B cell (primary cell): Measurements from ENCODE around the gene RET. TPM values are rescaled to one million over a fixed set of nuclear protein-coding genes. Genes with fewer than 3 reads are reported as not detected.
A peak's percentile ranks its signal among the peaks of the same experiment; 100 is the strongest.

Experiments used
- ATAC-seq: fragments of 200-7000 bp; cut with Tn5 transposase; one replicate; pipeline ENCODE4 v1.10.0; 2021; ENCODE audit warnings: low read depth, mild to moderate bottlenecking, moderate number of reproducible peaks, moderate library complexity
- CTCF ChIA-PET: fragments of 350-600 bp; sonication (Branson Sonifier 250); formaldehyde crosslinking; loops from one replicate; lab custom pipeline; 2021; ENCODE audit warnings: antibody characterized with exemption, inconsistent platforms; lab: Charles Lee
- POLR2A ChIA-PET: fragments of 350-600 bp; sonication (Branson Sonifier 250); formaldehyde crosslinking; loops from one replicate; lab custom pipeline; 2021; ENCODE audit warnings: antibody characterized with exemption; lab: Charles Lee
- DNase-seq: peaks from one replicate; pipeline ENCODE4 v3.0.0; 2013
- H2AFZ ChIP-seq: 2 replicates; pipeline ENCODE4 v1.6.1; 2012; ENCODE audit warnings: mild to moderate bottlenecking, low read depth, low read length; ENCODE audit not compliant: insufficient read depth, poor library complexity, severe bottlenecking
- H3K27ac ChIP-seq, 2 donors: 1 replicate in 1 of 2; 2 replicates in 1 of 2; pipeline ENCODE4 v1.5.1; 2012 to 2013; ENCODE audit warnings: low read length in 2 of 2, mild to moderate bottlenecking in 2 of 2, moderate library complexity in 1 of 2
- H3K27me3 ChIP-seq, 4 experiments: fragments of 200-600 bp in 1 of 4; sonication (generic) in 1 of 4; replicated peaks in 1 of 4; 1 replicate in 2 of 4; 2 replicates in 2 of 4; pipeline versions ENCODE4 v1.6.1 to v1.7.0; 2013 to 2016; ENCODE audit warnings: low read length in 3 of 4, mild to moderate bottlenecking in 2 of 4, mixed read lengths in 1 of 4, moderate library complexity in 1 of 4; ENCODE audit not compliant: insufficient read depth in 4 of 4, control insufficient read depth in 3 of 4; ENCODE audit errors: control extremely low read depth in 1 of 4
- H3K36me3 ChIP-seq, 2 experiments: replicated peaks in 1 of 2; 1 replicate in 1 of 2; 2 replicates in 1 of 2; pipeline versions ENCODE4 v1.6.1 to v1.7.1; 2013; ENCODE audit warnings: low read length in 1 of 2; ENCODE audit not compliant: insufficient read depth in 2 of 2, control insufficient read depth in 1 of 2; ENCODE audit errors: control extremely low read depth in 1 of 2, extremely low read depth in 1 of 2
- H3K4me1 ChIP-seq, 2 donors: fragments of 200-600 bp in 1 of 2; sonication (generic) in 1 of 2; 1 replicate in 1 of 2; 2 replicates in 1 of 2; pipeline versions ENCODE4 v1.5.1 to v1.6.1; 2013 to 2017; ENCODE audit warnings: low read length in 2 of 2; ENCODE audit not compliant: control insufficient read depth in 2 of 2, insufficient read depth in 2 of 2
- H3K4me2 ChIP-seq: replicated peaks from 2 replicates; pipeline ENCODE3; 2012; ENCODE audit warnings: mild to moderate bottlenecking, low read depth, low read length; ENCODE audit not compliant: poor library complexity, severe bottlenecking
- H3K4me3 ChIP-seq, 5 experiments: fragments of 200-600 bp in 1 of 5; sonication (generic) in 1 of 5; 1 replicate in 3 of 5; 2 replicates in 2 of 5; pipeline versions ENCODE4 v1.5.1 to v1.7.0; 2011 to 2016; ENCODE audit warnings: low read length in 4 of 5, mild to moderate bottlenecking in 4 of 5, low read depth in 2 of 5, control low read depth in 1 of 5, moderate library complexity in 1 of 5; ENCODE audit not compliant: insufficient read depth in 1 of 5; ENCODE audit errors: control extremely low read depth in 1 of 5, extremely low read depth in 1 of 5
- H3K79me2 ChIP-seq: fragments of 200-600 bp; sonication (generic); one replicate; pipeline ENCODE4 v1.6.0; 2016; ENCODE audit warnings: low read length; ENCODE audit not compliant: control insufficient read depth, insufficient read depth
- H3K9ac ChIP-seq: fragments of 200-600 bp; sonication (generic); 2 replicates; pipeline ENCODE4 v1.6.1; 2017; ENCODE audit warnings: mild to moderate bottlenecking, low read length, moderate library complexity
- H3K9me3 ChIP-seq, 3 donors: one replicate each; pipeline versions ENCODE4 v1.6.1 to v1.7.1; 2013; ENCODE audit warnings: low read length in 2 of 3; ENCODE audit not compliant: control insufficient read depth in 2 of 3, insufficient read depth in 1 of 3; ENCODE audit errors: control extremely low read depth in 1 of 3
- H4K20me1 ChIP-seq: 2 replicates; pipeline ENCODE4 v1.6.0; 2012; ENCODE audit warnings: mild to moderate bottlenecking, low read length; ENCODE audit not compliant: insufficient read depth, control insufficient read depth, poor library complexity, severe bottlenecking
- H3K27ac Mint-ChIP-seq: one replicate; pipeline ENCODE4 v1.8.0; 2021; ENCODE audit warnings: mixed read lengths
- H3K27me3 Mint-ChIP-seq: one replicate; pipeline ENCODE4 v1.8.0; 2021; ENCODE audit warnings: mixed read lengths
- H3K4me1 Mint-ChIP-seq: one replicate; pipeline ENCODE4 v1.8.0; 2021; ENCODE audit warnings: mixed read lengths
- H3K4me3 Mint-ChIP-seq: one replicate; pipeline ENCODE4 v1.8.0; 2021; ENCODE audit warnings: mixed read lengths
- H3K9me3 Mint-ChIP-seq: one replicate; pipeline ENCODE4 v1.8.0; 2022; ENCODE audit warnings: mixed read lengths; ENCODE audit not compliant: insufficient read depth
- EZH2 ChIP-seq: IDR thresholded peaks from 2 replicates; pipeline ENCODE4 v1.6.1; 2012; ENCODE audit warnings: borderline replicate concordance, low read depth, mild to moderate bottlenecking, moderate library complexity, low read length; ENCODE audit not compliant: insufficient read depth, poor library complexity, severe bottlenecking
- WGBS: methylation state at CpG from one replicate; pipeline ENCODE4 v1.1.5; 2013; ENCODE audit warnings: missing lambda C conversion rate; ENCODE audit not compliant: insufficient coverage; 5-methylcytosine and 5-hydroxymethylcytosine counted together
- intact Hi-C: fragments of 100-400 bp; cut with micrococcal nuclease; formaldehyde crosslinking; loops from one replicate; pipeline ENCODE4 v1.10.0; 2022
- polyA minus RNA-seq: library from RNA; depleted of rRNA, polyadenylated mRNA; stranded (reverse); fragments of >200 nt; gene quantifications from 2 replicates; pipeline ENCODE4 v1.2.3, GENCODE V29; 2012
- polyA plus RNA-seq: library from polyadenylated mRNA; depleted of rRNA; stranded (reverse); fragments of >200 nt; gene quantifications from 2 replicates; pipeline ENCODE4 v1.2.3, GENCODE V29; 2012
- total RNA-seq, 2 donors: library from RNA; stranded (reverse); fragments of 120-200 nt in 1 of 2; gene quantifications; 1 replicate in 1 of 2; 2 replicates in 1 of 2; pipeline versions ENCODE4 v1.2.3 to v1.2.4, GENCODE V29; 2013 to 2022
- TF ChIP-seq, protein P1 (sequence below): fragments of 200-600 bp; IDR thresholded peaks from one replicate; pipeline ENCODE4 v1.8.0; 2022; ENCODE audit warnings: antibody characterized with exemption, mild to moderate bottlenecking

RET gene
- total RNA-seq (0.27 and 0.36 TPM in 2 replicates), polyA plus RNA-seq (0.16 and 0.26 TPM in 2 replicates), polyA minus RNA-seq (0.07 TPM in 1 of 2 replicates, not detected in the other)
- total RNA-seq (2013), result 0.35 TPM

- Histone ChIP-seq H3K27ac (no peak within 1 kb of the TSS), H3K27me3 (peaks cover 0 to 28% (median 5%) of the 10 kb centered on the region in 4 experiments), H3K36me3 (no peaks in the 10 kb centered on the region), H3K9ac (no peak within 1 kb of the TSS), H3K79me2 (no peaks in the 10 kb centered on the region), H3K4me2 (peak within 1 kb of the TSS; percentile 63), H3K4me1 (peaks cover 7 to 8% of the 10 kb centered on the region in 2 donors), H2AFZ (peak within 1 kb of the TSS; percentile 28), H3K9me3 (peaks cover 0 to 4% (median 0%) of the 10 kb centered on the region in 3 donors), H4K20me1 (no peaks in the 10 kb centered on the region), H3K4me3 (peak within 1 kb of the TSS in 3 of 5 experiments; percentile 11 to 39 (median 28))
- Mint-ChIP-seq H3K9me3 (no peaks in the 10 kb centered on the region), H3K27me3 (peaks cover 44% of the 10 kb centered on the region), H3K4me1 (peaks cover 9% of the 10 kb centered on the region), H3K4me3 (peak within 1 kb of the TSS; percentile 74), H3K27ac (no peak within 1 kb of the TSS)
- POLR2A ChIA-PET, result no interaction called here
- peak; percentile 17 for DNase-seq
- no peak for TF ChIP-seq EZH2
- TF ChIP-seq, protein P1, sequence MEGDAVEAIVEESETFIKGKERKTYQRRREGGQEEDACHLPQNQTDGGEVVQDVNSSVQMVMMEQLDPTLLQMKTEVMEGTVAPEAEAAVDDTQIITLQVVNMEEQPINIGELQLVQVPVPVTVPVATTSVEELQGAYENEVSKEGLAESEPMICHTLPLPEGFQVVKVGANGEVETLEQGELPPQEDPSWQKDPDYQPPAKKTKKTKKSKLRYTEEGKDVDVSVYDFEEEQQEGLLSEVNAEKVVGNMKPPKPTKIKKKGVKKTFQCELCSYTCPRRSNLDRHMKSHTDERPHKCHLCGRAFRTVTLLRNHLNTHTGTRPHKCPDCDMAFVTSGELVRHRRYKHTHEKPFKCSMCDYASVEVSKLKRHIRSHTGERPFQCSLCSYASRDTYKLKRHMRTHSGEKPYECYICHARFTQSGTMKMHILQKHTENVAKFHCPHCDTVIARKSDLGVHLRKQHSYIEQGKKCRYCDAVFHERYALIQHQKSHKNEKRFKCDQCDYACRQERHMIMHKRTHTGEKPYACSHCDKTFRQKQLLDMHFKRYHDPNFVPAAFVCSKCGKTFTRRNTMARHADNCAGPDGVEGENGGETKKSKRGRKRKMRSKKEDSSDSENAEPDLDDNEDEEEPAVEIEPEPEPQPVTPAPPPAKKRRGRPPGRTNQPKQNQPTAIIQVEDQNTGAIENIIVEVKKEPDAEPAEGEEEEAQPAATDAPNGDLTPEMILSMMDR, result no peak
- CTCF ChIA-PET, result no interaction called here
- ATAC-seq, result peak; percentile 33
- intact Hi-C loops, result no loop called here
- under 1% methylated on average over 64 of the region's 78 CpGs for WGBS
Observed at GRCh38 chr10:43076876-43077420, at the start of gene RET. TSS of gene RET (plus strand) at chr10:43077069. CDS start at chr10:43077259, 190 bp downstream.

DNA sequence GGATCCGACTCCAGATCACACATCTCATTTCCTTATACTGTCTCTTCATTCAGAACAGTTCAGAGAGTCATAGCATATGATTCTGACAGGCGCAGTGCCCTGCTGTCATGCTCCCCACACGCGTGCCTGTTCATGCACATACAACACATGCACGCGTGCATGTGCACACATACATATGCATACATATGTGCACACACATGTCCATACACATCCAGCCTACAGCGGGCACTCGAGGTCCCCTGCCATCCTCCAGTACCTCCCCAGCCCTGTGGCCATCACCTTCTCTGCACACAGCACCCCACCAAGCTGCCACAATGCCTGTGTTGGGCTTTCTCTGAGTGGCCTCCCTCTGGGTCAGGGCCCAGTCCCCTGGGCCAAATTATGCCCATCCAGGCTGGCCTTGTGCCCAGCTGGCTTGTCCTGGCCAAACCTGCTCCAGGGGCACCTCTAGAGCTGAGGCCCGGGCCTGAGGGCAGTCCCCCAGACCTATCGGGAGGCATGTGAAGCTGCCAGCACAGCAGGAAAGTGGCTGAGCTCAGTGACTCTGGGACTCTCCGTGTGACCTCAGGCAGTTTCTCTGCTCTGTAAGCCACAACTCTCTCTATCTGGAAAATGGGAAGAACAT, 49.4 kb upstream of the RET start:
- ATAC-seq (no peak), DNase-seq (no peak)
- H3K4me1 ChIP-seq, result no peaks in the 10 kb centered on the region
- H3K9ac ChIP-seq, result no peak overlapping the region
- POLR2A ChIA-PET, result no interaction called here
- no peak for TF ChIP-seq EZH2
- TF ChIP-seq, protein P1, result no peak
- H3K4me3 ChIP-seq, result no peak overlapping the region
- no peaks in the 10 kb centered on the region for H3K9me3 Mint-ChIP-seq
- H3K27ac ChIP-seq, result no peak overlapping the region
- H4K20me1 ChIP-seq, result no peaks in the 10 kb centered on the region
- H3K27me3 ChIP-seq, result peaks cover 0 to 2% (median 0%) of the 10 kb centered on the region in 4 experiments
- H2AFZ ChIP-seq, result no peak overlapping the region
- H3K79me2 ChIP-seq, result no peaks in the 10 kb centered on the region
- 96% methylated on average over 10 of the region's 11 CpGs for WGBS
- H3K4me2 ChIP-seq, result no peak overlapping the region
- H3K4me1 Mint-ChIP-seq, result no peaks in the 10 kb centered on the region
- no peak overlapping the region for H3K4me3 Mint-ChIP-seq
- no peak overlapping the region for H3K27ac Mint-ChIP-seq
- intact Hi-C loops, result no loop called here
- H3K36me3 ChIP-seq, result no peaks in the 10 kb centered on the region
- H3K27me3 Mint-ChIP-seq, result peaks cover 5% of the 10 kb centered on the region
- peaks cover 1 to 20% (median 6%) of the 10 kb centered on the region in 3 donors for H3K9me3 ChIP-seq
- CTCF ChIA-PET, result no interaction called here
